Body of pancreas (tissue), 4 donors: ENCODE data around the gene CSNK1A1.

ENCODE experiments used
- CTCF ChIP-seq, 7 experiments: fragments of 450-650 bp in 4 of 7; fragments of 200-600 bp in 3 of 7; sonication (generic) in 3 of 7; IDR thresholded peaks; one replicate each; pipeline ENCODE4 v1.5.1; 2016 to 2019; ENCODE audit warnings: antibody characterized with exemption in 7 of 7
- POLR2A ChIP-seq, 3 donors: fragments of 450-650 bp; IDR thresholded peaks; one replicate each; pipeline ENCODE4 v1.6.1; 2016; ENCODE audit warnings: antibody characterized with exemption in 3 of 3, mild to moderate bottlenecking in 2 of 3

- TF ChIP-seq POLR2A (IDR thresholded peaks at IDR 0.05) (no peak), CTCF (IDR thresholded peaks at IDR 0.05) (no peak)
Measured at GRCh38 chr5:149567226-149567625, 16.0 kb upstream of the CSNK1A1 start.
